H1 (cell line): ENCODE results near the gene CAMKK2. TPM values are rescaled to one million over a fixed set of nuclear protein-coding genes. Genes with fewer than 3 reads are reported as not detected.

ENCODE experiments used
- SP2 ChIP-seq: IDR thresholded peaks from 2 replicates; pipeline ENCODE4 v1.6.1; 2012; ENCODE audit warnings: mild to moderate bottlenecking, low read length, inconsistent platforms
- polyA plus RNA-seq, 7 experiments: library from polyadenylated mRNA; depleted of rRNA in 3 of 7; stranded (reverse) in 5 of 7; unstranded in 2 of 7; fragments of >200 nt in 5 of 7; fragments of 200-250 nt in 2 of 7; gene quantifications; 1 replicate in 5 of 7; 2 replicates in 1 of 7; 4 replicates in 1 of 7; pipeline versions ENCODE4 v1.2.1 to v1.2.3, GENCODE V29; 2011 to 2013; ENCODE audit warnings: missing spikeins in 2 of 7, mixed read lengths in 2 of 7
- total RNA-seq: library from RNA; stranded (reverse); fragmentation: NEBNext Ultra II Directional; extraction: Animal tissue kit (Norgen Biotek cat#: 25700); gene quantifications from 2 replicates; pipeline ENCODE4 v1.2.1, GENCODE V29; 2021
- TF ChIP-seq, protein P1 (sequence below): fragments of 300-600 bp; sonication (generic); IDR thresholded peaks from 2 replicates; pipeline ENCODE4 v1.7.1; 2012; ENCODE audit warnings: low read length, moderate library complexity, mild to moderate bottlenecking, inconsistent platforms; ENCODE audit not compliant: insufficient replicate concordance

Gene CAMKK2
- total and polyA plus RNA-seq, 2 of the 8 experiments (the other 6 are each of a cell fraction or from before 2014, with no cell fraction given) = 29.6 to 30.6 TPM

DNA sequence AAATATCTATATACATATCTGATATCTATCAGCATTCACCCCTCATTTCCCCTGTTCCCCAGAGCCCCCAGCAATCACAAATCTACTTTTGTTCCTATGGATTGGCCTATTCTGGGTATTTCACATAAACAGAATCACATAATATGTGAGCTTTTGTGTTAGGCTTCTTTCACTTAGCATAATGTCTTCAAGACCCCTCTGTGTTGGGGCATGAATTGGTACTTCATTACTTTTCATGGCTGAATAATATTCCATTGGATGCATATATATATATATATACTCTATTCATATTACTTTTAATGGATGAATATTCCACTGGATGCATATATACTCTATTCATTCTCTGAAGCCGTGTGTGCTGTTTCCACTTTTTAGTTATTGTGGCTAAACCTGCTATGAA, 28.7 kb downstream of the CAMKK2 start (continued):
- TF ChIP-seq, protein P1, sequence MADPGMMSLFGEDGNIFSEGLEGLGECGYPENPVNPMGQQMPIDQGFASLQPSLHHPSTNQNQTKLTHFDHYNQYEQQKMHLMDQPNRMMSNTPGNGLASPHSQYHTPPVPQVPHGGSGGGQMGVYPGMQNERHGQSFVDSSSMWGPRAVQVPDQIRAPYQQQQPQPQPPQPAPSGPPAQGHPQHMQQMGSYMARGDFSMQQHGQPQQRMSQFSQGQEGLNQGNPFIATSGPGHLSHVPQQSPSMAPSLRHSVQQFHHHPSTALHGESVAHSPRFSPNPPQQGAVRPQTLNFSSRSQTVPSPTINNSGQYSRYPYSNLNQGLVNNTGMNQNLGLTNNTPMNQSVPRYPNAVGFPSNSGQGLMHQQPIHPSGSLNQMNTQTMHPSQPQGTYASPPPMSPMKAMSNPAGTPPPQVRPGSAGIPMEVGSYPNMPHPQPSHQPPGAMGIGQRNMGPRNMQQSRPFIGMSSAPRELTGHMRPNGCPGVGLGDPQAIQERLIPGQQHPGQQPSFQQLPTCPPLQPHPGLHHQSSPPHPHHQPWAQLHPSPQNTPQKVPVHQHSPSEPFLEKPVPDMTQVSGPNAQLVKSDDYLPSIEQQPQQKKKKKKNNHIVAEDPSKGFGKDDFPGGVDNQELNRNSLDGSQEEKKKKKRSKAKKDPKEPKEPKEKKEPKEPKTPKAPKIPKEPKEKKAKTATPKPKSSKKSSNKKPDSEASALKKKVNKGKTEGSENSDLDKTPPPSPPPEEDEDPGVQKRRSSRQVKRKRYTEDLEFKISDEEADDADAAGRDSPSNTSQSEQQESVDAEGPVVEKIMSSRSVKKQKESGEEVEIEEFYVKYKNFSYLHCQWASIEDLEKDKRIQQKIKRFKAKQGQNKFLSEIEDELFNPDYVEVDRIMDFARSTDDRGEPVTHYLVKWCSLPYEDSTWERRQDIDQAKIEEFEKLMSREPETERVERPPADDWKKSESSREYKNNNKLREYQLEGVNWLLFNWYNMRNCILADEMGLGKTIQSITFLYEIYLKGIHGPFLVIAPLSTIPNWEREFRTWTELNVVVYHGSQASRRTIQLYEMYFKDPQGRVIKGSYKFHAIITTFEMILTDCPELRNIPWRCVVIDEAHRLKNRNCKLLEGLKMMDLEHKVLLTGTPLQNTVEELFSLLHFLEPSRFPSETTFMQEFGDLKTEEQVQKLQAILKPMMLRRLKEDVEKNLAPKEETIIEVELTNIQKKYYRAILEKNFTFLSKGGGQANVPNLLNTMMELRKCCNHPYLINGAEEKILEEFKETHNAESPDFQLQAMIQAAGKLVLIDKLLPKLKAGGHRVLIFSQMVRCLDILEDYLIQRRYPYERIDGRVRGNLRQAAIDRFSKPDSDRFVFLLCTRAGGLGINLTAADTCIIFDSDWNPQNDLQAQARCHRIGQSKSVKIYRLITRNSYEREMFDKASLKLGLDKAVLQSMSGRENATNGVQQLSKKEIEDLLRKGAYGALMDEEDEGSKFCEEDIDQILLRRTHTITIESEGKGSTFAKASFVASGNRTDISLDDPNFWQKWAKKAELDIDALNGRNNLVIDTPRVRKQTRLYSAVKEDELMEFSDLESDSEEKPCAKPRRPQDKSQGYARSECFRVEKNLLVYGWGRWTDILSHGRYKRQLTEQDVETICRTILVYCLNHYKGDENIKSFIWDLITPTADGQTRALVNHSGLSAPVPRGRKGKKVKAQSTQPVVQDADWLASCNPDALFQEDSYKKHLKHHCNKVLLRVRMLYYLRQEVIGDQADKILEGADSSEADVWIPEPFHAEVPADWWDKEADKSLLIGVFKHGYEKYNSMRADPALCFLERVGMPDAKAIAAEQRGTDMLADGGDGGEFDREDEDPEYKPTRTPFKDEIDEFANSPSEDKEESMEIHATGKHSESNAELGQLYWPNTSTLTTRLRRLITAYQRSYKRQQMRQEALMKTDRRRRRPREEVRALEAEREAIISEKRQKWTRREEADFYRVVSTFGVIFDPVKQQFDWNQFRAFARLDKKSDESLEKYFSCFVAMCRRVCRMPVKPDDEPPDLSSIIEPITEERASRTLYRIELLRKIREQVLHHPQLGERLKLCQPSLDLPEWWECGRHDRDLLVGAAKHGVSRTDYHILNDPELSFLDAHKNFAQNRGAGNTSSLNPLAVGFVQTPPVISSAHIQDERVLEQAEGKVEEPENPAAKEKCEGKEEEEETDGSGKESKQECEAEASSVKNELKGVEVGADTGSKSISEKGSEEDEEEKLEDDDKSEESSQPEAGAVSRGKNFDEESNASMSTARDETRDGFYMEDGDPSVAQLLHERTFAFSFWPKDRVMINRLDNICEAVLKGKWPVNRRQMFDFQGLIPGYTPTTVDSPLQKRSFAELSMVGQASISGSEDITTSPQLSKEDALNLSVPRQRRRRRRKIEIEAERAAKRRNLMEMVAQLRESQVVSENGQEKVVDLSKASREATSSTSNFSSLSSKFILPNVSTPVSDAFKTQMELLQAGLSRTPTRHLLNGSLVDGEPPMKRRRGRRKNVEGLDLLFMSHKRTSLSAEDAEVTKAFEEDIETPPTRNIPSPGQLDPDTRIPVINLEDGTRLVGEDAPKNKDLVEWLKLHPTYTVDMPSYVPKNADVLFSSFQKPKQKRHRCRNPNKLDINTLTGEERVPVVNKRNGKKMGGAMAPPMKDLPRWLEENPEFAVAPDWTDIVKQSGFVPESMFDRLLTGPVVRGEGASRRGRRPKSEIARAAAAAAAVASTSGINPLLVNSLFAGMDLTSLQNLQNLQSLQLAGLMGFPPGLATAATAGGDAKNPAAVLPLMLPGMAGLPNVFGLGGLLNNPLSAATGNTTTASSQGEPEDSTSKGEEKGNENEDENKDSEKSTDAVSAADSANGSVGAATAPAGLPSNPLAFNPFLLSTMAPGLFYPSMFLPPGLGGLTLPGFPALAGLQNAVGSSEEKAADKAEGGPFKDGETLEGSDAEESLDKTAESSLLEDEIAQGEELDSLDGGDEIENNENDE = no peak
- no peak for TF ChIP-seq SP2
